Fibroblast of villous mesenchyme (primary cell): ENCODE data around the gene SERP1. TPM values are rescaled to one million over a fixed set of nuclear protein-coding genes. Genes with fewer than 3 reads are reported as not detected.

Experiments used
- DNase-seq: peaks from one replicate; pipeline ENCODE4 v3.0.0-alpha.2; 2010; ENCODE audit warnings: low read depth
- H3K4me3 ChIP-seq: 2 replicates; pipeline ENCODE4 v1.5.1; 2011; ENCODE audit warnings: low read depth, mild to moderate bottlenecking, low read length
- total RNA-seq: library from RNA; depleted of rRNA; stranded (reverse); fragments of >200 nt; gene quantifications from 2 replicates; pipeline ENCODE4 v1.2.3, GENCODE V29; 2012
- TF ChIP-seq, protein P1 (sequence below): IDR thresholded peaks from 2 replicates; pipeline ENCODE4 v1.5.1; 2012; ENCODE audit warnings: low read depth, mild to moderate bottlenecking, low read length; ENCODE audit not compliant: insufficient read depth

Gene SERP1
- 151 and 176 TPM in 2 replicates for total RNA-seq

DNA sequence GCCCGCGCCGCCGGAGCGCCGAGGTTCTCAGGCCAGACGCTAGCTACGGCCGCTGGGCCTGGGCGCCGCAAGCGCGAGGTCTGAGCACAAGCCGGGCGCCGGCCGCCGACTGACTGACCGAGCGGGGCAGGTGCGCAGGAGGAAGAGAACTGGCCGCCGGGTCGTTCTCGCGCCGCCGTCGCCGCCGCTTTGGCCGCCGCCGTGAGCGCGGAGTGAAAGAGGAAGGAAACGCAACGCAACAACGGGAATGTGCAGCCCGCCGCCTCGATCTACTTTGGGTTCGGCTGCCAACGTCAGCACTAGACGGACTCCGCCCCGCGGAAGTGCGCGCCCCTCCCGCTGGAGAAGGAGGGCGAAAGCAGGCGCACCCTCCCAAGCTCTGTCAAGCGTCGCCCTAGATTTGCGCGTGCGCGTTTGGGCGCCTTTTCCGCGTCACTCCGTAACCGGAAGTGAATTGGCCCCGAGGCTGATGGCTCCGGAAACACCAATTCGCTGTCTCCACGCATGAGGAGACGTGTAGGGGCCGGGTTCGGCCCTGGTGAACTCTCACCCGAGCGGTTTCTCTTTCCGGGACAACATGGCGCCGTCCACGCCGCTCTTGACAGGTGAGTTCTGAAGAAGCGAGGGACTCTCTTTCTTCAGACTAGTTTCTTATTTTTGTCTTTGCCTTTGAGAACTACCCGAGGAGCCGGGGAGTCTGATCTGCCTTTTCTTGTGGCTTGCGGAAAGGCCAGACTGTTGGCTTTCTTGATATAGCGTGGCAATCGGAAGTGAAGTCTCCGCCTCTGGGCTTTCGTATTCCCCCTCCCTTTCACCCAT, at the start of gene SERP1, which contains the start of gene EIF2A:
Gene SERP1 (minus strand): TSS at position 271 of the 819 bp plus-strand sequence. CDS start 361 bp downstream, outside the sequence.
Gene EIF2A (plus strand): TSS at position 562 of the 819 bp plus-strand sequence. CDS start 16 bp downstream, at position 578.
- DNase-seq: peak; percentile 99
- TF ChIP-seq, protein P1, sequence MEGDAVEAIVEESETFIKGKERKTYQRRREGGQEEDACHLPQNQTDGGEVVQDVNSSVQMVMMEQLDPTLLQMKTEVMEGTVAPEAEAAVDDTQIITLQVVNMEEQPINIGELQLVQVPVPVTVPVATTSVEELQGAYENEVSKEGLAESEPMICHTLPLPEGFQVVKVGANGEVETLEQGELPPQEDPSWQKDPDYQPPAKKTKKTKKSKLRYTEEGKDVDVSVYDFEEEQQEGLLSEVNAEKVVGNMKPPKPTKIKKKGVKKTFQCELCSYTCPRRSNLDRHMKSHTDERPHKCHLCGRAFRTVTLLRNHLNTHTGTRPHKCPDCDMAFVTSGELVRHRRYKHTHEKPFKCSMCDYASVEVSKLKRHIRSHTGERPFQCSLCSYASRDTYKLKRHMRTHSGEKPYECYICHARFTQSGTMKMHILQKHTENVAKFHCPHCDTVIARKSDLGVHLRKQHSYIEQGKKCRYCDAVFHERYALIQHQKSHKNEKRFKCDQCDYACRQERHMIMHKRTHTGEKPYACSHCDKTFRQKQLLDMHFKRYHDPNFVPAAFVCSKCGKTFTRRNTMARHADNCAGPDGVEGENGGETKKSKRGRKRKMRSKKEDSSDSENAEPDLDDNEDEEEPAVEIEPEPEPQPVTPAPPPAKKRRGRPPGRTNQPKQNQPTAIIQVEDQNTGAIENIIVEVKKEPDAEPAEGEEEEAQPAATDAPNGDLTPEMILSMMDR: no peak
- peak within 1 kb of the TSS; percentile 97 for H3K4me3 ChIP-seq

- no peak overlapping the region for H3K4me3 ChIP-seq
- DNase-seq: no peak
- TF ChIP-seq, protein P1: no peak
These were observed 47.9 kb upstream of the SERP1 start for GRCh38 chr3:150594150-150594549.

DNA sequence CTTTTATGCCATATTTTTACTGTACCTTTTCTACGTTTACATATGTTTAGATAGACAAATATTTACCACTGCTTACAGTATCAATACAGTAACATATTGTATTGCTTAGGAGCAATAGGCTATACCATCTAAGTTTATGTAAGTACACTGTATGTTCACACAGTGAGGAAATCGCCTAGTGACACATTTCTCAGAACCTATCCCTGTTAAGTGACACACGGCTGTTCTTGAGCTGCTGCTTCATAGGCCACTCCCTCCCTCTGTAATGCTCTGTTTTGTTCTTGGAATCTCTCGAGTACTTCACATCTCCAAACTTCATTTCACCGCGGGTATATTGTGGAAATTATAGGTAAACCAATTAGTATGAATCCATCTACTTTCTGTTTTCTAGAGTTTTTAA, 43.5 kb upstream of the SERP1 start:
- TF ChIP-seq, protein P1: no peak
- DNase-seq: no peak

GRCh38 chr3:150588027-150588830, 41.9 kb upstream of the SERP1 start:
- no peak overlapping the region for H3K4me3 ChIP-seq
- TF ChIP-seq, protein P1: no peak
- no peak for DNase-seq

More for the DNA sequence above, 43.5 kb upstream of the SERP1 start:
- H3K4me3 ChIP-seq: no peak overlapping the region

- TF ChIP-seq, protein P1: no peak
- H3K4me3 ChIP-seq: no peak overlapping the region
- DNase-seq: no peak
These were observed 36.7 kb upstream of the SERP1 start for GRCh38 chr3:150583028-150583427.

- TF ChIP-seq, protein P1: no peak
- no peak overlapping the region for H3K4me3 ChIP-seq
- no peak for DNase-seq
These were observed 36.3 kb upstream of the SERP1 start for GRCh38 chr3:150582620-150583019.
